ENCODE data around the gene CD96. TPM values are rescaled to one million over a fixed set of nuclear protein-coding genes. Genes with fewer than 3 reads are reported as not detected.

CD96 gene
- total RNA-seq, 2 experiments from 2014 or later = not detected

GRCh38 chr3:111617406-111617805 lies 75.4 kb downstream of the CD96 start:
- H4K20me1 ChIP-seq (ENCODE audit: insufficient read depth, low read length) = no peaks in the 10 kb centered on the region
- no TSS peak for BruUV-seq (replicated peaks)
- no peak overlapping the region for H3K4me3 ChIP-seq (ENCODE audit: low read depth, low read length, poor library complexity, severe bottlenecking)
- no peaks in the 10 kb centered on the region for H3K4me1 ChIP-seq (ENCODE audit: insufficient read depth, low read length, poor library complexity, severe bottlenecking)
- no peaks in the 10 kb centered on the region for H3K79me2 ChIP-seq (ENCODE audit: insufficient read depth, low read depth, low read length)
- ChIA-PET POLR2A (no interaction called here), CTCF (ENCODE audit: unreplicated experiment) (interaction anchor here (0.6 kb wide), 1 partner anchor 396 kb away, joined by 3 read pairs; no protein-coding TSS in a partner anchor)
- H3K9me3 ChIP-seq (ENCODE audit: low read length) = no peaks in the 10 kb centered on the region
- no peaks in the 10 kb centered on the region for H3K9me2 ChIP-seq (ENCODE audit: insufficient read depth, low read length)
- no peak for TF ChIP-seq EZH2phosphoT487 (IDR thresholded peaks at IDR 0.05; ENCODE audit: borderline replicate concordance, low read depth, low read length)
- TF ChIP-seq, protein P1, sequence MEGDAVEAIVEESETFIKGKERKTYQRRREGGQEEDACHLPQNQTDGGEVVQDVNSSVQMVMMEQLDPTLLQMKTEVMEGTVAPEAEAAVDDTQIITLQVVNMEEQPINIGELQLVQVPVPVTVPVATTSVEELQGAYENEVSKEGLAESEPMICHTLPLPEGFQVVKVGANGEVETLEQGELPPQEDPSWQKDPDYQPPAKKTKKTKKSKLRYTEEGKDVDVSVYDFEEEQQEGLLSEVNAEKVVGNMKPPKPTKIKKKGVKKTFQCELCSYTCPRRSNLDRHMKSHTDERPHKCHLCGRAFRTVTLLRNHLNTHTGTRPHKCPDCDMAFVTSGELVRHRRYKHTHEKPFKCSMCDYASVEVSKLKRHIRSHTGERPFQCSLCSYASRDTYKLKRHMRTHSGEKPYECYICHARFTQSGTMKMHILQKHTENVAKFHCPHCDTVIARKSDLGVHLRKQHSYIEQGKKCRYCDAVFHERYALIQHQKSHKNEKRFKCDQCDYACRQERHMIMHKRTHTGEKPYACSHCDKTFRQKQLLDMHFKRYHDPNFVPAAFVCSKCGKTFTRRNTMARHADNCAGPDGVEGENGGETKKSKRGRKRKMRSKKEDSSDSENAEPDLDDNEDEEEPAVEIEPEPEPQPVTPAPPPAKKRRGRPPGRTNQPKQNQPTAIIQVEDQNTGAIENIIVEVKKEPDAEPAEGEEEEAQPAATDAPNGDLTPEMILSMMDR (conservative IDR thresholded peaks at IDR 0.05; ENCODE audit: low read length) = no peak
- no peak overlapping the region for H2AFZ ChIP-seq (ENCODE audit: low read length)
- intact Hi-C loops (cut with micrococcal nuclease; ENCODE audit: unreplicated experiment) = no loop called here
- H3K27ac ChIP-seq (ENCODE audit: low read depth, low read length, poor library complexity, severe bottlenecking) = no peak overlapping the region
- no peaks in the 10 kb centered on the region for H3K36me3 ChIP-seq (ENCODE audit: insufficient read depth, low read length)
- H3K4me2 ChIP-seq (ENCODE audit: low read length) = no peak overlapping the region
- no peak for DNase-seq (ENCODE audit: low spot score)

- no peak for DNase-seq (ENCODE audit: low spot score)
- POLR2A ChIA-PET = no interaction called here
- TF ChIP-seq, protein P1 (conservative IDR thresholded peaks at IDR 0.05; ENCODE audit: low read length) = no peak
- no peak for TF ChIP-seq EZH2phosphoT487 (IDR thresholded peaks at IDR 0.05; ENCODE audit: borderline replicate concordance, low read depth, low read length)
Measured at GRCh38 chr3:111617912-111618601, 76.1 kb downstream of the CD96 start.

GRCh38 chr3:111618945-111619344 lies 76.9 kb downstream of the CD96 start:
- no peak overlapping the region for H2AFZ ChIP-seq (ENCODE audit: low read length)
- intact Hi-C loops (cut with micrococcal nuclease; ENCODE audit: unreplicated experiment) = no loop called here
- POLR2A ChIA-PET = no interaction called here
- H4K20me1 ChIP-seq (ENCODE audit: insufficient read depth, low read length) = no peaks in the 10 kb centered on the region
- H3K36me3 ChIP-seq (ENCODE audit: insufficient read depth, low read length) = no peaks in the 10 kb centered on the region
- no peaks in the 10 kb centered on the region for H3K9me2 ChIP-seq (ENCODE audit: insufficient read depth, low read length)
- no peak for DNase-seq (ENCODE audit: low spot score)
- TF ChIP-seq, protein P1 (conservative IDR thresholded peaks at IDR 0.05; ENCODE audit: low read length) = no peak
- TF ChIP-seq EZH2phosphoT487 (IDR thresholded peaks at IDR 0.05; ENCODE audit: borderline replicate concordance, low read depth, low read length) = no peak
- BruUV-seq (replicated peaks) = no TSS peak
- no peaks in the 10 kb centered on the region for H3K79me2 ChIP-seq (ENCODE audit: insufficient read depth, low read depth, low read length)
- CTCF ChIA-PET (ENCODE audit: unreplicated experiment) = no interaction called here
- H3K4me2 ChIP-seq (ENCODE audit: low read length) = no peak overlapping the region
- H3K4me3 ChIP-seq (ENCODE audit: low read depth, low read length, poor library complexity, severe bottlenecking) = no peak overlapping the region
- H3K4me1 ChIP-seq (ENCODE audit: insufficient read depth, low read length, poor library complexity, severe bottlenecking) = no peaks in the 10 kb centered on the region
- no peaks in the 10 kb centered on the region for H3K9me3 ChIP-seq (ENCODE audit: low read length)
- H3K27ac ChIP-seq (ENCODE audit: low read depth, low read length, poor library complexity, severe bottlenecking) = no peak overlapping the region

More at GRCh38 chr3:111617912-111618601, 76.1 kb downstream of the CD96 start:
- no peaks in the 10 kb centered on the region for H3K9me2 ChIP-seq (ENCODE audit: insufficient read depth, low read length)
- H3K27ac ChIP-seq (ENCODE audit: low read depth, low read length, poor library complexity, severe bottlenecking) = no peak overlapping the region
- no TSS peak for BruUV-seq (replicated peaks)
- intact Hi-C loops (cut with micrococcal nuclease; ENCODE audit: unreplicated experiment) = no loop called here
- no peaks in the 10 kb centered on the region for H3K36me3 ChIP-seq (ENCODE audit: insufficient read depth, low read length)
- no peak overlapping the region for H2AFZ ChIP-seq (ENCODE audit: low read length)
- CTCF ChIA-PET (ENCODE audit: unreplicated experiment) = interaction anchor here (0.6 kb wide), 1 partner anchor 396 kb away, joined by 3 read pairs; no protein-coding TSS in a partner anchor
- no peak overlapping the region for H3K4me3 ChIP-seq (ENCODE audit: low read depth, low read length, poor library complexity, severe bottlenecking)
- H3K79me2 ChIP-seq (ENCODE audit: insufficient read depth, low read depth, low read length) = no peaks in the 10 kb centered on the region
- no peak overlapping the region for H3K4me2 ChIP-seq (ENCODE audit: low read length)
- H3K9me3 ChIP-seq (ENCODE audit: low read length) = no peaks in the 10 kb centered on the region
- H3K4me1 ChIP-seq (ENCODE audit: insufficient read depth, low read length, poor library complexity, severe bottlenecking) = no peaks in the 10 kb centered on the region
- H4K20me1 ChIP-seq (ENCODE audit: insufficient read depth, low read length) = no peaks in the 10 kb centered on the region

Data from OCI-LY7 (cell line).